GM19023 (cell line): ENCODE measurements around the gene ZFP64.
"Not testable (repeated sequence)": the region's sequence is repeated elsewhere in the genome, so short reads cannot be mapped to it uniquely, and the experiment has no call there.

ENCODE experiments used
- ATAC-seq: cut with Tn5 transposase; IDR thresholded peaks from one replicate; pipeline ENCODE4 v1.9.1; 2021; ENCODE audit warnings: mild to moderate bottlenecking, moderate library complexity; ENCODE audit not compliant: unreplicated experiment

ZFP64 gene

DNA sequence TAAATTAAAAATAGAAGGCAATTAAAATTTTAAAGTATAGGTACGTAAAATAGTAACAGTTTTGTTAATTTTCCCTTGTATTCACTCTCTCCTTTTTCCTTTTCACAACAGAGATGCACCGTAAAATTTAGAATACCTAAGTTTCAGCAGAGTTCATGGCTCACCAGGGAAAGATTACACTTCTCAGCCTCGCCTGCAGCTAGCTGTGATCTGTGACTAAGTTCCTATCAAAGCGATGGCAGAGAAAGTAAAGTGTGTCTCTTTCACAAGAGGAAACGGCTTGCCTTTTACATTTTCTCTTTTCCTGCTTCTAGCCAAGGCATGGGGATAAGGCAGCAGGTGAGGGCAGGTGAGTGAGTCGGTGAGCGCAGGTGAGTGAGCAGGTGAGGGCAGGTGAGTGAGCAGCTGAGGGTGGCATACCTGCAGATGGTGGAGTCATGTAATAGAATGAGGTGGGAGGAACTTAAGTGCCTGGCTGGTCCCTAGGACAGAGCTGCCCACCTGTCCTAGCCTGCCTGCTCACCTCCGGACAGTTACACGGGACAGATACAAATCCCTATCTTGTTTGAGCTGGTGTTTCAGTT, 30.9 kb downstream of the ZFP64 start:
- no peak for ATAC-seq

DNA sequence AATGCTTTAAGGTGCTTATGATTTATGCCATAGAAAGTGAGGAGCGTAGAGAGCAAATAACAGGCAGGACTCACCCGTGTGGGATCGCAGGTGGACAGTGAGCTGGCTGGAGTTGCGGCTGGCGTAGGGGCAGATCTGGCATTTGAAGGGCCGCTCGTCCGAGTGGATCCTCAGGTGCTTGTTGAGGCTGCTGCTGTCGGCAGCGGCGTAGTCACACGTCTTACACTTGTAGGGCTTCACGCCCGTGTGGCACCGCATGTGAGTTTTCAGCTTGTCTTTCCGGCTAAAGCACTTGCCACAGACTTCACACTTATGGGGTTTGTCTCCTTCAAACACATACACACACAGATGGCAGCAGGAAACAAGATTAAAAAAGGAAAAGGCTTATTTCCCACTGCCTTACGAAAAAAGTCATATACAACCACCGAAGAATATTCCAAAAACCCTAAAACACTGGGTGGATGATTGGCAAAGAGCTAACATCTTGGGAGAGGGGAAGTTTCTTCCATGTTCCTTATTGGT, 31.5 kb downstream of the ZFP64 start:
- ATAC-seq: no peak

DNA sequence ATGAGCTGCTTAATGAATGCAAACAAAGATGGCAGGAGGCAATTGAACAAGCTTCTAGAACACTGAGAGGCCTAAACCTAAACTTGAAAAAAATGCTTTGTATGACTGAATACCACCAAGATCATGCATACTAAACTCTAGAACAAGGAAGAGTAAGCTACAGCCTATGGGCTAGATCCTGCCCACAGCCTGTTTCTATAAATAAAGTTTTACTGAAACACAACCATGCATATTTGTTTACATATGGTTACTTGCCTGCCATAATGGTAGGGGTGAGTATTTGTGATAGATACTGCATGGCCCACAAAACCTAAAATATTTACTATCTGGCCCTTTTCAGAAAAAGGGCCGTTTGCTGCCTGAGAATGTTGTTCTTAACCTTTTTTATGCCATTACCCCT, 37.0 kb downstream of the ZFP64 start:
- ATAC-seq: no peak

DNA sequence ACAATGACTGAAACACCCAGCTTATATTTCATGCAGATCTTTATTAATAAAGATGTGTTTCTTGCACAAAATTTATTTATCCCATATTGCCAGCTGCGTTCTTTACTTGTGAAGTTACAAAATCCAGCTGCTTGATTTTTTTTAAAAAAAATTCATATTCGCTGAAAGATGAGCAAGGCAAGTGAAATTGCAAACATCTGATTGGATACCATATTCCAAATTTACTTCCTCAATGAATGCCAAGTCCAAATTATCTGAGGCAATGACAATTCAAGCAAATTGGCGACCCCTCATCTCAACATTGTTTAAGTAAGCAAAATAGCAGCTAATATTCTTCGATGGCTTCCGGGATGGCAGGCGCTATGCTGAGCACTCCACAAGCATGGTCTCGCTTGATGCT, 37.7 kb downstream of the ZFP64 start:
- ATAC-seq: no peak

DNA sequence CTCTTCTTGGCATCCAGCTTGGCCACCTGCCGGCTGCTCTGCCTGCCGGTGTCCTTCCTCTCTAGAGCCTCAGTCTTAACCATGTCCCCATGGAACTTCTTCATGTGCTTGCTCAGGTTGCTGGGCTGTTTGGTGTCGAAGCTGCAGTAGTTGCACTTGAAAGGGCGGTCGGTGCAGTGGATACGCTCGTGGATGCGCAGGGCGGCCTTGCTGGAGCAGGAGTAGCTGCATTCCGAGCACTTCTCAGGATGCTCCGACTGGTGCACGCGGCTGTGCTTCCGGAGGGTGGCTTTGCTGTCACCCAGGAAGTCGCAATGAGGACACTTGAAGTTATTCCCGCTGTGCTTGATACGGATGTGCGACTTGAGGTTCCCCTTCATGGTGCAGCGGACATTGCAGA, 38.7 kb downstream of the ZFP64 start:
- ATAC-seq: no peak

DNA sequence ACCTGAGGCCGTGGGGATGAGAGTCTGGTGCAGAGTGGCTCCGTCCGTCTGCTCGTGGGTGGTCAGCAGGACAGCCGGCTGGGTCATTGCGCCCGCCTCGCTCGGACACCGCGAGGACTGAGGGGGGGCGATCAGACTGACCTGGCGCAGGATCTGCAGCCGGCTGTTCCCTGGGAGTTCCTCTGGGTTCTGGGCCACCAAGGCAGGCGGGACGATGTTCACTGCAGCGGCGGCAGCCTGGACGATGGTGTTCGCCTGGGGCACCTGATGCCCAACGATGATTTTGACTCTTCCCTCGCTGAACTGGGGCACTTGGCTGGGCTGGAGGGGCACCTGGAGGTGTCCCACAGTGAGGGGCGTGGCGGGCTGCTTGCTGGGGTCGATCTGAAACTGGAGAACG, 39.2 kb downstream of the ZFP64 start:
- ATAC-seq: no peak

DNA sequence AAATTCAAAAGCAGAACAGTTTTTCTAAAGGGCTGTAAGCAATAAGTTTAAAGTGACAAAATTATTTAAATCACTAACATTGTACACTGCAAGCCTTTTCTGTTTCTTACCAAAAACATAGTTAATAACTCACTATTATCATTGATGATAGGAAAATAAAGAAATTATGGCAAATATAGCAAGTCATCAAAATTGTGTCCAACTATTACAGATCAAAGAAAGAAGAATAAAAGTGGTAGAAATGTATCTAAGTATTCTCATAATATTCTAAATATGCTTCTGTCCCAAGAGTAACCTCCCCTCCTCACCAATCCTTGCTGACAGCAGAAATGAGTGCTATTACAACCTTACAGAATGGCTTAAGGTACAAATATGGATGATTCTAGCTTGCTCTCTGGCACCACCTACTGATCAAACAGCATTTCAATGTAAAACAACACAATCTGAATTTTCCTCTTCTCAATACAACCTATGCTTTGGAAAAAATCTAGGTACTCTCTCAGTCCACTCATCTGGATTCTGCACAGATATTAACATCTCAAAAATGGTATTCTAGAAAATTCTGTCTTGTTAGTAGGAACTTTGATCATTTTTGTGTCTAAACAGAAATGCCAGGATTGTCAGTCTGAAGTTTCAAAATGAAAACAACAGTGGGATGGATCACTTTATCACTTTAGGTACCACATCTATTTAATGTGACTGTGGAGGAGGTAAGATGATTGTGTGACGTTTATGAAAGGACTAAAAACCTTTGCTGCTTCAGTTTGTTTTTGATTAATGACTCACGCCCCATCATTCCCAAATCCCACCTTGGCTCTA, 40.9 kb downstream of the ZFP64 start:
- no peak for ATAC-seq

DNA sequence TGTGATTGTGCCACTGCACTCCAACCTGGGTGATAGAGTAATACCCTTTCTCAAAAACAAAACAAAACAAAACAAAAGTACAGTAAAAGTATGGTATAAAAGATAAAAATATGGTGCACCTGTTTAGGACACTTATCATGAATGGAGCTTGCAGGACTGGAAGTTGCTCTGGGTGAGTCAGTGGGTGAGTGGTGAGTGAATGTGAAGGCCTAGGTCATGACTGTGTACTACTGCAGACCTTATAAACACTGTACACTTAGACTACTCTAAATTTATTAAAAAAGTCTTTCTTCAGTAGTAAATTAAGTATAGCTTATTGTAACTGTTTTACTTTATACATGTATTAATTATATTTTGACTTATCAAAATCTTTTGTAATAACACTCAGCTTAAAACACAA, 46.0 kb downstream of the ZFP64 start:
- ATAC-seq: no peak

DNA sequence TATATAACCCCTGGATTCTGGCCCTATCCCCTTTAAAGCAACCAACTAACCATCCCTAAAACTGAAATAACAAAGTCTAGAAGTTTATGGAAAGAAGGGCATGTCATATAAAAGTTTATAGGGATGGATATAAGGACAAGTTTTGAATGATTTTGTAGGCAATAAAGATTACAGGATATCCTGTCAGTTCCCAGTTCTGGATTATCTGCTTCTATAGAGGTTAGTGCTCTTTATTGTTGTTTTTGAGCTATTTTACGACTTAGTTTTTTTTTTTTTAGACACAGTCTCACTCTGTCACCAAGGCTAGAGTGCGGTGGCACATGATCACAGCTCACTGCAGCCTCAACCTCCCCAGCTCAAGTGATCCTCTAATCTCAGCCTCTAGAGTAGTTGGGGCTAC, 48.3 kb downstream of the ZFP64 start:
- ATAC-seq: no peak

DNA sequence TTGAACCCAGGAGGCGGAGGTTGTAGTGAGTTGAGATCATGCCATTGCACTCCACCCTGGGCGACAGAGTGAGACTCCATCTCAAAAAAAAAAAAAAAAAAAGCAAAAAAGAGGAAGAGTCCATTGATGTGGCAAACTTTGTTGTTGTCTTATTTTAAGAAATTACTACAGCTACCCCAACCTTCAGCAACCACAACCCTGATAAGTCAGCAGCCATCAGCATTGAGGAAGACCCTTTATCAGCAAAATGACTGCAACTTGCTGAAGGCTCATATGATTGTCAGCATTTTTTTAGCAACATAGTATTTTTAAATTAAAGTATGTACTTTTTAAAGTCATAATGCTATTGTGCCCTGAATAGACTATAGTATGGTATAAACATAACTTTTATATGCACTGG, 48.8 kb downstream of the ZFP64 start:
- no peak for ATAC-seq

DNA sequence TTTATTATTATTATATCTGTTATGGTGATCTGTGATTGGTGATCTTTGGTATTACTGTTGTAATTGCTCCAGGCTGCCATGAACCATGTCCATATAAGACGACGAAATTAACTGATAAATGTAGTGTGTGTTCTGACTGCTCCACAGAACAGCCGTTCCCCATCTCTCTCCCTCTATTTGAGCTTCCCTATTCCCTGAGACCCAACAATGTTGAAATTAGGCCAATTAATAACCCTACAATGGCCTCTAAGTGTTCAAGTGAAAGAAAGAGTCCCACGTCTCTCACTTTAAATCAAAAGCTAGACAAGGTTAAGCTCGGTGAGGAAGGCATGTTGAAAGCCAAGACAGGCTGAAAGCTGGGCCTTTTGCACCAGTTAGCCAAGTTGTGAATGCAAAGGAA, 51.6 kb downstream of the ZFP64 start:
- no peak for ATAC-seq

DNA sequence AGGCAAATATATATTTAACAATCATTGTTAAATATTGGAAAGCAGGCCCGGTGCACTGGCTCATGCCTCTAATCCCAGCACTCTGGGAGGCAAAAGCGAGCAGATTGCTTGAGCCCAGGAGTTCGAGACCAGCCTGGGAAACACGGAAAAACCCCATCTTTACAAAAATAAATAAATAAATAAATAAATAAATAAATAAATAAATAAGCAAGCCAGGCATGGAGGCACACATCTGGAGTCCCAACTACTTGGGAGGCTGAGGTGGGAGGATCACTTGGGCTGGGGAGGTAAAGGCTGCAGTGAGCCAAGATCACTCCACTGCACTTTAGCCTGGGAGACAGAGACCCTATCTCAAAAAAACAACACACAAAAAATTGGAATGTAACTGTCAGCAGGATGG, 53.7 kb downstream of the ZFP64 start:
- ATAC-seq: no peak

DNA sequence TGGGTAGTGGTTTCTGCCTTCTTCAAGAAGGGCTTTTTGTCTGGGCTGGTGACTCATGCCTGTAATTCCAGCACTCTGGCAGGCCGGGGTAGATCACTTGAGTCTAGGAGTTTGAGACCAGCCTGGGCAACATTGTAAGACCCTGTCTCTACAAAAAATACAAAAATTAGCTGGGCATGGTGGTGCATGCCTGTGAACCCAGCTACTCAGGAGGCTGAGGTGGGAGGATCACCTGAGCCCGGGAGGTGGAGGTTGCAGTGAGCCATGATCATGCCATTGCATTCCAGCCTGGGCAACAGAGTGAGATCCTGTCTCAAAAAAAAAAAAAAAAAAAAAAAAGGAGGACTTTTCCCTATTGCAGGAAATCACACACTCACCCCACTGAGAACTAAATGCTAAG, 57.9 kb downstream of the ZFP64 start:
- not testable (repeated sequence) for ATAC-seq

DNA sequence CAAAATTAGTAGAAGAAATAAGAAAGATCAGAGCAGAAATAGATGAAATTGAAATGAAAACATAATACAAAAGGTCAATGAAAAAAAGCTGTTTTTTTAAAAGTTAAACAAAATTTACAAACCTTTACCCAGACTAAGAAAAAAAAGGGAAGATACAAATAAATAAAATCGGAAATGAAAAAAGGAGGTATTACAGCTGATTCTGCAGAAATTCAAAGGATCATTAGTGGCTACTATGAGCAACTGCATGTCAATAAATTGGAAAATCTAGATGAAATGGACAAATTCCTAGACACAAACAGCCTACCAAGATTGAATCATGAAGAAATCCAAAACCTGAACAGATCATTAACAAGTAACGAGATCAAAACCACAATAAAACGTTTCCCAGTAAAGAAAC, 59.2 kb downstream of the ZFP64 start:
- no peak for ATAC-seq

DNA sequence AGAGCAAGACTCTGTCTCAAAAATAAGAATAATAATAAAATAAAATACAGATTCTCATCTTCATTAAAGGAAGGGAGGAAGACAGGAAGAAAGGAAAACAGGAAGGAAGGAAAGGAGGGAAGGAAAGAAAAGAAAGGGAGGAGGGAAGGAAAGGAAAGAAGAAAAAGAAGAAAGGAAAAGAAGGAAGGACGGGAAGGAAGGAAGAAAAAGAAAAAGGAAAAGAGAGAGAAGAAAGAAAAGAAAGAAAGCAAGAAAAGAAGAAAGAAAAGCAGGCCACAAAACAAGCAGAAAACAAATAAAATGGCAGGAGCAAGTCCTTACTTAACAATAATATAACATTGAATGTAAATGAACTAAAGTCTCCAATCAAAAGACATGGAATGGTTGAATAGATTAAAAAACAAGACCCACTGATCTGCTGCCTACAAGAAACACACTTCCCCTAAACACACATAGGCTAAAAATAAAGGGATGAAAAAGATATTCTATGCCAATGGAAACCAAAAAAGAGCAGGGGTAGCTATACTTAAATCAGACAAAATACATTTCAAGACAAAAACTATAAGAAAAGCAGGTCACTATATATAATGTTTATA, 60.4 kb downstream of the ZFP64 start:
- ATAC-seq: no peak

DNA sequence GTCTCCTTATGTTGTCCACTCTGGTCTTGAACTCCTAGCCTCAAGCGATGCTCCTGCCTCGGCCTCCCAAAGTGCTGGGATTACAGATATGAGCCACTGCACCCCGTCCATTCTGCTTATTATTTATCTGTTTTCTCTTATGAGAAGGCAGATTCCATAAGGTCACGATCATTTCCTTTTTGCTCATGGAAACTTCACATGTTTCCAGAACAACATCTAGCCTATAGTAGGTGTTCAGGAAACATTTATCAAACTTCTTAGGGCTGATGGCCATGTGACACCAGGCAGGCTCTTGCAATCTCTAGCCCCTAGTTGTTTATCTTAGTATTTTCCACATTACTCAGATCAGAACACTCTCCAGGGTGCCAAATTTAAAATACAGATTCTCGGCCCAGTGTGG, 61.2 kb downstream of the ZFP64 start:
- no peak for ATAC-seq

DNA sequence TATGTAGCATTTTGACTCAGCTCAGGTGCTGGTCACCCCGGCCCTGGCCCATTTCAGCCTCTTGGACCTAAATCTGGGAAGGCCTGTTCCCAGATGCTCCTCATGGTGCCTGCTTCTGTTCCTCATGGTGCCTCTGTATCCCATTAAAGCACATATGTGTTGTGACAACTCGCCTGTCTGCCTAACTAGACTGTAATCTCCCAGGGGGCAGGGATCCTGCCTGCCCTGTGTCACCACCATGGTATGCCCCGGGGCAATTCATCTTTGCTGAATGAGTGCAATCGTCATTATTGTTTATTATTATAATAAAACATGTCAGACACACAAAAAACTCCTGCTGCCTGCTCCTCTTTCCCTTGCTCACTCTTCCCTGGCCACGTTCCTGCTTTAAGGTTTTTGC, 62.0 kb downstream of the ZFP64 start:
- no peak for ATAC-seq

DNA sequence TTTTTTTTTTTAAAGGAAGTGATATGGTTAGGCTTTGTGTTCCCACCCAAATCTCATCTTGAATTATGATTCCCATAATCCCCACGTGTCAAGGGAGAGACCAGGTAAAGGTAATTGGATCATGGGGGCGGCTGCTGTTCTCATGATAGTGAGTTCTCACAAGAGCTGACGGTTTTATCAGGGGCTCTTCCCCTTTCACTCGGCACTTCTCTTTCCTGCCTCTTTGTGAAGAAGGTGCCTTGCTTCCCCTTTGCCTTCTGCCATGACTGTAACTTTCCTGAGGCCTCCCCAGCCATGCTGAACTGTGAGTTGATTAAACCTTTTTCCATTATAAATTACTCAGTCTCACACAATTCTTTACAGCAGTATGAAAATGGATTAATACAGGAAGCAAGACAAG, 64.3 kb downstream of the ZFP64 start:
- ATAC-seq: no peak

DNA sequence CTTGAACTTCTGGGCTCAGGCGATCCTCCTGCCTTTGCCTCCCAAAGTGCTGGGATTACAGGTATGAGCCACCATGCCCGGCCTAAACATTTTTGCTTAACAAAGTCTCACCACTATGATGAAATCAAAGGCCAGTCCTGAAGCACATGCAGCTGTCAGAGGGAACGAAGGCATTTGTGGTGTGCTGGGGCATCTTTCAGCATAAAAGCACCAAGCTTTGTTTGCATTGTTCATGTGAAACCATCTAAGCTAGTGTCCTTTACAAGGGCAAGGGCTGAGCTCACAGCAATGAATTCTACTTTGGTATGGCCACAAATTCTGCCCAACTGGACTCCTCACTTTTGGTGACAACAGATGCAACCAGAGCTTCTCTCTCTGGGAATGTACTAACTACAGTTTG, 66.8 kb downstream of the ZFP64 start:
- ATAC-seq: no peak

DNA sequence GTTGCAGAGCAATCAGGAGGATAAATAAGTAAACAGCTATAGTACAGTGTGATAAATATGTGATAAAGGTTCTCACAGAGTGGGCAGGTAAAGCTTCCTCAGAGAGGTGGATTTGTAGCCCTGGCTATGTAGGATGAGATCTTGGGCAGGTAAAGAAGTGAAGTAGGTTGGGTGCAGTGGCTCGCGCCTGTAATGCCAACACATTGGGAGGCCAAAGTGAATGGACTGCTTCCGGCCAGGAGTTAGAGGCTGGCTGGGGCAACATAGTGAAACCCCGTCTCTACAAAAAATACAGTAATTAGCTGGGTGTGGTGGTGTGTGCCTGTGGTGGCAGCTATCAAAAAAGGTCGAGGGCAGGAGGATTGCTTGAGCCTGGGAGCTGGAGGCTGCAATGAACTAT, 72.9 kb downstream of the ZFP64 start:
- no peak for ATAC-seq

DNA sequence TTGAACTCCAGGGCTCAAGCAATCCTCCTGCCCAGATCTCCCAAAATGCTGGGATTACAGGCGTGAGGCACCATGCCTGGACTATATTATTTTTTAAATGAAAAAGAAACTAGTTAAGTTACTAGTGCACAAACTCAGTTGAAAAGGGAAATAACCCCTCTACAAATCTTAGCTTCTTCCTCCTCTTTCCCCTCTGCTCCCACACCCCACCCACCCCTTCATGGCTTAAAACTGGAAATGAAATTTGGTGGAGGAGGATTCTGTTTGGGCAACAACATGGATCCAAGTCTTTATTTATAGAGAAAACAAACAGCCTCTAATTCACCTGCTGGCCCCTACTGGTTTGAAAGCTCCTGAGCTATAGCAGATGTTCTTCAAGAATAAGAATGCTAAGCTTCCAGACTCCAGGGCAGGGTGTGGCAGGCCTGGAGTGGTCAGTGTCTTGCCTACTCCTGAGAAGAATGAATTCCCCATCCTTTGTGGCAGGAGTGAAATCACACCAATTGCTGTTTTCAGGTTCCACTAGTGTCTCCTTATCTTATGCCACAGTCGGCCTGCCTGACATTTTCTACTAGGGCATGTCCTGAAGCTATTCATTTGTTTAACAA, 73.5 kb downstream of the ZFP64 start:
- no peak for ATAC-seq

DNA sequence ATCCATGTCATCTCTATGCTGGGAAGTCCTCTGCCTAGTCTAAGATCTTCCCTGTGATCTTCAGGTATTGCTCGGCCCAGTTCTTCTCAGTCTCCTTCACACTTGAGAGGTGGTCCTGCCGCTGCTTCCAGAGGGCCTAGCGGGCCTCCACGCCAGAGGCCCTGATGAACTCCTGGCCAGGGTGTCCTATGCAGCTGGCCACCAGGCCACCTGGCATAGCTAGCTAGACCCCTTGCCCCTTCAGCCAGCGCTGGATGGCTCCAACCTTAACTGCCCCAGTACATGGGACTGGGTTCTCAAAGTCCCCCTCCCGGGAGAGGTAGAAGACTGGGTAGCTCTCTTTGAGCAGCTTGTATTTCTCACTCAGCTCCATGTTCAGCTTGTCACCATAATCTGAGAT, 81.1 kb downstream of the ZFP64 start:
- no peak for ATAC-seq
